ENCODE data around the gene SRL. TPM values are rescaled to one million over a fixed set of nuclear protein-coding genes. Genes with fewer than 3 reads are reported as not detected.
"Not testable (repeated sequence)": the region's sequence is repeated elsewhere in the genome, so short reads cannot be mapped to it uniquely, and the experiment has no call there.

SRL gene
- total and polyA plus RNA-seq, 8 donors: 0.12 to 0.42 (median 0.23) TPM

DNA sequence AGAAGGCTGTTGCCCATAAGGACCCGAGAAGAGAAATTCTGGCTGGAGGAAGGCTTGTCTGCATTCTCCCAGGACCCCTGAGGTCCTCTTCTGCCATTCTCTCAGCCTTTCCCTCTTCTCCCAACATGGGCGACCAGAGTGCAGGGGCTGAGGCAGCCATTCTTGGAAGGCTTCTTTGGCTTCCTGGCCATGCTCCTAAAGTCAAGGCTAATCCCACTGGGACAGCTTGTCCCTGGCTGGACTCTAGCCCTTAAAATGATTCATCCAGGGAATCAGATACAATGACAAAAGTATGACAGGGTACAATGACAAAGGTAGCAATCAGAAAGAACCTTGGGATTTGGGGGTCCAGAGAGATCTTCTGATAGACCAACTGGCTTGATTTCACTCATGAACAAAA lies 26.8 kb downstream of the SRL start:
- no peaks in the 10 kb centered on the region for H3K36me3 ChIP-seq
- no peaks in the 10 kb centered on the region for H3K27me3 ChIP-seq
- no peak overlapping the region for H3K27ac ChIP-seq
- intact Hi-C loops (cut with DNase I): no loop called here
- 71 to 87% methylated on average over 2 of the region's 2 CpGs for WGBS, 2 donors
- no peaks in the 10 kb centered on the region for H3K4me1 ChIP-seq
- DNase-seq (no peak), ATAC-seq (no peak), FAIRE-seq (no peak)
- H3K4me3 ChIP-seq: no peak overlapping the region
- no peak for TF ChIP-seq CTCF (IDR thresholded peaks at IDR 0.05)
- no peaks in the 10 kb centered on the region for H3K9me3 ChIP-seq

DNA sequence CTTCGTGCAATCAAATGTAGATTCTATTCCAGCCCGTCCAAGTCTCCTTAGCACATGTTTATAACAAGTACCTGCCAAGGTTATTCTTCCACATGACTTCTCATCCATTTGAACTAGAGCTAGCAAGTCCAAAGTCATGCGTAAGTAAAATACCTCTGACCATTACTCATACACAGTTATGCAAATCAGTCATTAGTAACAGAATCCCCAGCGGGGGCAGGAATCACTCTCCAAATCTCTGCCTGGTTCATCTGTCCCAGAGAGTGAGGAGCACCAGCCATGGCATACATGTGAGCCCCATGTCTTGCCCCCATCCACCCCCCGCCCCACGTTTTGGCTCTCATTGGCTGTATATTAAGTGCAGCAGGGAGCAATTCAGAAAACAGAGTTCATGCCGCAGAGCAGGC lies 27.7 kb downstream of the SRL start:
- H3K4me1 ChIP-seq: no peaks in the 10 kb centered on the region
- peak in 3 of 4 donors; percentile 46 to 79 (median 70) for ATAC-seq
- FAIRE-seq: no peak
- TF ChIP-seq CTCF (IDR thresholded peaks at IDR 0.05): no peak
- H3K27me3 ChIP-seq: no peaks in the 10 kb centered on the region
- intact Hi-C loops (cut with DNase I): no loop called here
- H3K36me3 ChIP-seq: no peaks in the 10 kb centered on the region
- H3K4me3 ChIP-seq: no peak overlapping the region
- no peak overlapping the region for H3K27ac ChIP-seq
- DNase-seq: no peak
- 63 to 68% methylated on average over 7 of the region's 7 CpGs for WGBS, 2 donors
- no peaks in the 10 kb centered on the region for H3K9me3 ChIP-seq

GRCh38 chr16:4213737-4214136 lies 28.1 kb downstream of the SRL start:
- intact Hi-C loops (cut with DNase I): no loop called here
- ATAC-seq (peak in 2 of 4 donors; percentile 25 to 63), FAIRE-seq (no peak), DNase-seq (no peak)
- no peaks in the 10 kb centered on the region for H3K9me3 ChIP-seq
- WGBS, 2 donors: 53 to 61% methylated on average over 6 of the region's 6 CpGs
- no peaks in the 10 kb centered on the region for H3K4me1 ChIP-seq
- H3K36me3 ChIP-seq: no peaks in the 10 kb centered on the region
- no peaks in the 10 kb centered on the region for H3K27me3 ChIP-seq
- H3K4me3 ChIP-seq: no peak overlapping the region
- TF ChIP-seq CTCF (IDR thresholded peaks at IDR 0.05): no peak
- H3K27ac ChIP-seq: no peak overlapping the region

GRCh38 chr16:4212934-4213296 lies 29.0 kb downstream of the SRL start:
- WGBS, 2 donors: 88 to 89% methylated on average over 3 of the region's 3 CpGs
- ATAC-seq (peak in 2 of 4 donors; percentile 34 to 50), DNase-seq (no peak), FAIRE-seq (no peak)
- no peaks in the 10 kb centered on the region for H3K4me1 ChIP-seq
- TF ChIP-seq CTCF (IDR thresholded peaks at IDR 0.05): no peak
- H3K4me3 ChIP-seq: no peak overlapping the region
- no peak overlapping the region for H3K27ac ChIP-seq
- no peaks in the 10 kb centered on the region for H3K9me3 ChIP-seq
- H3K36me3 ChIP-seq: no peaks in the 10 kb centered on the region
- intact Hi-C loops (cut with DNase I): no loop called here
- H3K27me3 ChIP-seq: no peaks in the 10 kb centered on the region

DNA sequence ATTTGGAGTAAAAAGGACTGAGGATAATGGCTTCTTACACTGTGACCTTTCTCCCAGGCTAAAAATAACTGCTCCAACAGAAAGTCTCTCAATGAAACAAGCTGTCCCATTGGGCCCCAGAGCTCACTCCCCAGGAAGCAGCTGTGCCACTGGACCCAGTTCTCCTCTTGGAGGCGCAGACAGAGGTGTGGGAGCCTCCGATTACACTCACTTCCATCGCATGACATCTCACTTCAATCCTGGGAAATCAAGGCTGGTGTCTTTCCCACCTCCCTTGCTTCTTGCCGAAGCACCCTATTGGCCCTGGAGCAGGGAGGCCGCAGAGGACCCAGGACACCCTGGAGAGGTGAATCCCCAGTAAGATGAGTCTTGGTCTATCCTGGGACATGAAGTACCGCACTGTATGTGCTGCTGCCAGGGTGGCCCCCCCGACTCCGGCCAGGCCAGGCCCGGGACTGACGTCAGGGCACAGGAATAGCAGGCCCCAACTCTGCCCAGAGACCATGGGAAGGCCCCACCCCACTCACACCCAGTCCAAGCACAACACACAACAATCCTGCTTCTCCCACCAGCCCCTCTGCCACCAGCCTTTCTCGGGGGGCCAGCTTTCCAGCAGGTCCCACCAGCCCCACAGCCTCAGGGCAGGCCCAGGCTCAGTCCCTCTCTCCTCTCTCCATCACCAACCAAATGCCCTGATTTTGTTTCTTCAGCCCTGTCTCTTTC lies 29.5 kb downstream of the SRL start:
- 83 to 95% methylated on average over 11 of the region's 11 CpGs for WGBS, 2 donors
- Histone ChIP-seq H3K4me3 (no peak overlapping the region), H3K27ac (no peak overlapping the region), H3K4me1 (no peaks in the 10 kb centered on the region), H3K36me3 (no peaks in the 10 kb centered on the region), H3K27me3 (no peaks in the 10 kb centered on the region), H3K9me3 (no peaks in the 10 kb centered on the region)
- no peak for TF ChIP-seq CTCF (IDR thresholded peaks at IDR 0.05)
- FAIRE-seq: no peak
- intact Hi-C loops (cut with DNase I): no loop called here
- no peak for DNase-seq
- no peak for ATAC-seq

DNA sequence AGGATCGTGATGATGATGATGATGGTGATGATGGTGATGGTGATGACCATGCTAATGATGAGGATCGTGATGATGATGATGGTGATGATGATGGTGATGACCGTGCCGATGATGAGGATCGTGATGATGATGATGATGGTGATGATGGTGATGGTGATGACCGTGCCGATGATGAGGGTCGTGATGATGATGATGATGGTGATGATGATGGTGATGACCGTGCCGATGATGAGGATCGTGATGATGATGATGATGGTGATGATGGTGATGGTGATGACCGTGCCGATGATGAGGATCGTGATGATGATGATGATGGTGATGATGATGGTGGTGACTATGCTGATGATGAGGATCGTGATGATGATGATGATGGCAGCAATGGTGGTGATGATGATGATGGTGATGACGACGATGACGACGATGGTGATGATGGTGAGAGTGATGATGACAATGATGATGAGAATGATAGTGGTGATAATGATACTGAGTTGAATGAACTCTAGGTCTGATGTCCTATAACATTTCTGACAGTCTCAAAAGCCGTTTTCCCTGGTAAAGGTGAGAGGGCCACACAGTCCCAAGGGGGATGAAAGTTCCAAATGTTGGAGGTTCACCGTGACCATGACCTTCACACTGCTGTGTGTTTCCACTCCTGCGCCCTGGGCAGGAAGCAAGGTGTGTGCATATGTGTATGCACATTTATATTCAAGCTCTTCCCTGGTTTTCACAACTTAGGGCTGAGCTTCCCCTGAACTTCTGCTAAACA lies 30.3 kb downstream of the SRL start:
- H3K27me3 ChIP-seq; DNase-seq; H3K4me1 ChIP-seq; H3K27ac ChIP-seq; H3K9me3 ChIP-seq; H3K4me3 ChIP-seq; intact Hi-C loops (cut with DNase I); H3K36me3 ChIP-seq; ATAC-seq; FAIRE-seq: not testable (repeated sequence)
- 88 to 91% methylated on average over 22 of the region's 22 CpGs for WGBS, 2 donors
